ENCODE measurements around the gene CNTNAP2. TPM values are rescaled to one million over a fixed set of nuclear protein-coding genes. Genes with fewer than 3 reads are reported as not detected.

The CNTNAP2 gene
- total RNA-seq, 2 donors from 2014 or later: not detected

GRCh38 chr7:147012666-147013065, 896.1 kb downstream of the CNTNAP2 start:
- no peaks in the 10 kb centered on the region for H3K36me3 Mint-ChIP-seq (ENCODE audit: low read depth)
- no peaks in the 10 kb centered on the region for H3K4me1 Mint-ChIP-seq
- H3K27me3 Mint-ChIP-seq: no peaks in the 10 kb centered on the region
- H3K4me3 Mint-ChIP-seq: no peak overlapping the region
- no peak overlapping the region for H3K27ac Mint-ChIP-seq
- peaks cover 4% of the 10 kb centered on the region for H3K9me3 Mint-ChIP-seq
- ATAC-seq (replicated peaks): no peak

- no peaks in the 10 kb centered on the region for H3K27me3 Mint-ChIP-seq
- ATAC-seq (replicated peaks): no peak
- peaks cover 4% of the 10 kb centered on the region for H3K9me3 Mint-ChIP-seq
- no peak overlapping the region for H3K4me3 Mint-ChIP-seq
- no peaks in the 10 kb centered on the region for H3K36me3 Mint-ChIP-seq (ENCODE audit: low read depth)
- no peaks in the 10 kb centered on the region for H3K4me1 Mint-ChIP-seq
- H3K27ac Mint-ChIP-seq: no peak overlapping the region
These were observed 897.2 kb downstream of the CNTNAP2 start for GRCh38 chr7:147013825-147014224.

GRCh38 chr7:147014286-147014955, 897.8 kb downstream of the CNTNAP2 start:
- Mint-ChIP-seq H3K27ac (no peak overlapping the region), H3K4me1 (no peaks in the 10 kb centered on the region), H3K9me3 (peaks cover 4% of the 10 kb centered on the region), H3K27me3 (no peaks in the 10 kb centered on the region), H3K4me3 (no peak overlapping the region), H3K36me3 (ENCODE audit: low read depth) (no peaks in the 10 kb centered on the region)
- no peak for ATAC-seq (replicated peaks)

DNA sequence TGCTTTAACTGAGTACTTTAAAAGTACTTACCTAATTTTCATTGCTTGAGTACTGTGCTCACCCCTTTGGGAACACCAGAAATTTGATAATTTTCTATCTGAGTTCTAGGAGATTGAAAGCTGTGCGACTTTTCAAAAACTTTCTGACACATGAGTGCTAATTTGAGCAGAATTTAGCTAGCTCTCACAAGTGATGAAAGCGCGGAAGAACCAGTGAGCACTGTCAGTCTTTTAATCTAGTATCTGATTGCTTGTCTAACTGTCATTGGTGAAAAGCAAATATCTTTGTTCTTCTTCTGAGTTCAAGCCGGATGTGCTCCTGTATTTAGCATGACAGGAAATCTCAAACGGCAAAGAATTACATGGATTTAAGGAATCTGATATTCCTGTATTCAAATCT, 899.4 kb downstream of the CNTNAP2 start:
- H3K9me3 Mint-ChIP-seq: peaks cover 4% of the 10 kb centered on the region
- no peaks in the 10 kb centered on the region for H3K27me3 Mint-ChIP-seq
- H3K27ac Mint-ChIP-seq: no peak overlapping the region
- H3K4me3 Mint-ChIP-seq: no peak overlapping the region
- no peak for ATAC-seq (replicated peaks)
- no peaks in the 10 kb centered on the region for H3K36me3 Mint-ChIP-seq (ENCODE audit: low read depth)
- no peaks in the 10 kb centered on the region for H3K4me1 Mint-ChIP-seq

GRCh38 chr7:147022056-147022455, 905.5 kb downstream of the CNTNAP2 start:
- Mint-ChIP-seq H3K4me1 (no peaks in the 10 kb centered on the region), H3K9me3 (peaks cover 4% of the 10 kb centered on the region), H3K4me3 (no peak overlapping the region), H3K36me3 (ENCODE audit: low read depth) (no peaks in the 10 kb centered on the region), H3K27me3 (no peaks in the 10 kb centered on the region), H3K27ac (no peak overlapping the region)
- ATAC-seq (replicated peaks): no peak

- no peaks in the 10 kb centered on the region for H3K36me3 Mint-ChIP-seq (ENCODE audit: low read depth)
- H3K4me3 Mint-ChIP-seq: no peak overlapping the region
- no peaks in the 10 kb centered on the region for H3K4me1 Mint-ChIP-seq
- no peak for ATAC-seq (replicated peaks)
- H3K27me3 Mint-ChIP-seq: no peaks in the 10 kb centered on the region
- H3K9me3 Mint-ChIP-seq: peaks cover 13% of the 10 kb centered on the region
- no peak overlapping the region for H3K27ac Mint-ChIP-seq
These were observed 906.8 kb downstream of the CNTNAP2 start for GRCh38 chr7:147023440-147023839.

GRCh38 chr7:147029953-147030352, 913.4 kb downstream of the CNTNAP2 start:
- Mint-ChIP-seq H3K9me3 (peaks cover 16% of the 10 kb centered on the region), H3K27me3 (no peaks in the 10 kb centered on the region), H3K27ac (no peak overlapping the region), H3K36me3 (ENCODE audit: low read depth) (no peaks in the 10 kb centered on the region), H3K4me1 (no peaks in the 10 kb centered on the region), H3K4me3 (no peak overlapping the region)
- no peak for ATAC-seq (replicated peaks)

GRCh38 chr7:147033641-147034040, 917.0 kb downstream of the CNTNAP2 start:
- Mint-ChIP-seq H3K36me3 (ENCODE audit: low read depth) (no peaks in the 10 kb centered on the region), H3K27ac (no peak overlapping the region), H3K27me3 (no peaks in the 10 kb centered on the region), H3K4me1 (no peaks in the 10 kb centered on the region), H3K9me3 (peaks cover 10% of the 10 kb centered on the region), H3K4me3 (no peak overlapping the region)
- no peak for ATAC-seq (replicated peaks)

DNA sequence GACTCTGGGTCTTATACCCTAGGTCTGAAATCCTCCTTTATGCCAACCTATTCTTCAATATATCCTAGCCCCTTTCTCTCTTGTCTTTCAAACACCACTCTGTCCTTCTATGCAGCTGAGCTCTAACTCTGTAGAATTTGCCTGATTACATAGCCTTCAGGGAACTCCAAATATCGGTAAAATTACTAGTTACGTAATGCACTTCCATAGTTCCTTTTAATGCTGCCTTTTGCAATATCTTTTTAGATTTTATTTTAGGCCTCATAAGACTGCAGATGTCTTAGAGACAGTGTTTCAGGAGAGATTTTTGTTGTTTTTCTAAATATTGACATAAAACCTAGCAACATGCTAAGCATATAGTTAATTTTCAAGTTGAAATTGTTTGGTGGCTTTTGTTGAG, 924.8 kb downstream of the CNTNAP2 start:
- Mint-ChIP-seq H3K36me3 (ENCODE audit: low read depth) (no peaks in the 10 kb centered on the region), H3K27me3 (no peaks in the 10 kb centered on the region), H3K4me1 (no peaks in the 10 kb centered on the region)

GRCh38 chr7:147044941-147045340, 928.3 kb downstream of the CNTNAP2 start:
- Mint-ChIP-seq H3K9me3 (peaks cover 8% of the 10 kb centered on the region), H3K27ac (no peak overlapping the region), H3K27me3 (no peaks in the 10 kb centered on the region), H3K4me1 (no peaks in the 10 kb centered on the region), H3K36me3 (ENCODE audit: low read depth) (no peaks in the 10 kb centered on the region), H3K4me3 (no peak overlapping the region)
- no peak for ATAC-seq (replicated peaks)

More for the DNA sequence above, 924.8 kb downstream of the CNTNAP2 start:
- H3K27ac Mint-ChIP-seq: no peak overlapping the region
- H3K9me3 Mint-ChIP-seq: peaks cover 14% of the 10 kb centered on the region
- H3K4me3 Mint-ChIP-seq: no peak overlapping the region
- ATAC-seq (replicated peaks): no peak

DNA sequence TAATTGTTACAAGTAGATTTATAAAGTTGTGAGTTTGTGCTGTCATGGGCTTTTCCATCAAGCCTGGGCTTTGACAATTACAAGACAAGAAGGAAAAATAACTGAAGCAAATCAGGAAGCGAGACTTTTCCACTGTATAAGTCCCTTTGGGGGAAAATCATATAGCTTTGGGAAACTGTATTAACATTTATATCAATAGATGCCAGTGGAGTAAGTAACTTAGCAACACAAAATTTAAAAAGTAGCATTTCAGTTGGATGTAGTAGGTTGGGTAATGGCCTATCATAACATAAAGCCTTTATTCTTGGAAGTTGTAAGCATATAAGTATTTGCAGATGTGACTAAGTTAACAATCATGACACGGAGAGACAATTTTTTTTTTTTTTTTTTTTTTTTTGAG, 931.1 kb downstream of the CNTNAP2 start:
- ATAC-seq (replicated peaks): no peak
- Mint-ChIP-seq H3K4me3 (no peak overlapping the region), H3K27ac (no peak overlapping the region), H3K4me1 (no peaks in the 10 kb centered on the region), H3K27me3 (no peaks in the 10 kb centered on the region), H3K36me3 (ENCODE audit: low read depth) (no peaks in the 10 kb centered on the region), H3K9me3 (peaks cover 7% of the 10 kb centered on the region)

- Mint-ChIP-seq H3K4me1 (no peaks in the 10 kb centered on the region), H3K4me3 (no peak overlapping the region), H3K36me3 (ENCODE audit: low read depth) (no peaks in the 10 kb centered on the region), H3K9me3 (peaks cover 7% of the 10 kb centered on the region), H3K27me3 (no peaks in the 10 kb centered on the region), H3K27ac (no peak overlapping the region)
- ATAC-seq (replicated peaks): no peak
These were observed 932.3 kb downstream of the CNTNAP2 start for GRCh38 chr7:147048864-147049263.

GRCh38 chr7:147052818-147053217, 936.2 kb downstream of the CNTNAP2 start:
- Mint-ChIP-seq H3K4me3 (no peak overlapping the region), H3K27ac (no peak overlapping the region), H3K9me3 (peaks cover 3% of the 10 kb centered on the region), H3K36me3 (ENCODE audit: low read depth) (no peaks in the 10 kb centered on the region), H3K4me1 (no peaks in the 10 kb centered on the region), H3K27me3 (no peaks in the 10 kb centered on the region)
- ATAC-seq (replicated peaks): no peak

DNA sequence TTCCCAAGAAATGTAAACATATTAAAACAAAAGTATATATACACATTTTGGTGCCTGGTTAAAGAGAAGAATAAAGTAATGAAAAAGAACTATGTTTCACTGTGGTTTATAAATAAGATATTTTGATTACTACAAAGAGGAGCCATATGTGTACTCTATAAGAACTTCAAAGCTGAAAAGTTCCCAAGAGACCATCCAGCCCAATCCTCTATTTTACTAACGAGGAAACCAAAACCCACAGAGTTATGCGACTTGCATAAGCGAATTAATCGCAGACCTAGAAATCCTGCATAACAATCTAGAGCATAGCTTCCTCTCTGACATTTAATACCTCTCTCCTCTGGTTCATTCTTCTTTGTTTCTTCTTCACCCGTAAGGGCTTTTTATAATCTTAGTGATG, 937.1 kb downstream of the CNTNAP2 start:
- Mint-ChIP-seq H3K4me1 (no peaks in the 10 kb centered on the region), H3K36me3 (ENCODE audit: low read depth) (no peaks in the 10 kb centered on the region), H3K27ac (no peak overlapping the region), H3K4me3 (no peak overlapping the region), H3K27me3 (no peaks in the 10 kb centered on the region), H3K9me3 (peaks cover 3% of the 10 kb centered on the region)
- no peak for ATAC-seq (replicated peaks)

- Mint-ChIP-seq H3K4me3 (no peak overlapping the region), H3K4me1 (no peaks in the 10 kb centered on the region), H3K36me3 (ENCODE audit: low read depth) (no peaks in the 10 kb centered on the region), H3K9me3 (no peaks in the 10 kb centered on the region), H3K27ac (no peak overlapping the region), H3K27me3 (no peaks in the 10 kb centered on the region)
- ATAC-seq (replicated peaks): no peak
These were observed 943.5 kb downstream of the CNTNAP2 start for GRCh38 chr7:147060070-147060469.

DNA sequence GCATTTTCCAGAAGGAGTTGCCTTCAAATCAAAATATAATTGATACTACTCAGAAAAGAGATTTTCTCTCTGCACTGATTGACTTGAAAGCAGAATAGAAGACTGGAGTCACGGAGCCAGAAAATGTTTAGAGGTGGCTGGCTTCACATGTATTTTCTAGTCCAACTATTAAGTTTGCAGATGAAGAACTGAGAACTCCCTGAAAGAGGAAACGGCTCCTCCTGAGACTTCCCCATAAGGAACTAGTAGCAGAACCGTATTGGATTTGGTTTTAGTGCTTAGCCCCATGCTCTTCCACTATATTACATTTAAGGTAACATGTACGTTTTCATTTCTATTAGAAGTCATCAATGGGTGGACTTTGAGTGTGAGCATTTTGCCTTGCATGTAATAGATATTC, 946.3 kb downstream of the CNTNAP2 start:
- ATAC-seq (replicated peaks): no peak
- Mint-ChIP-seq H3K27ac (no peak overlapping the region), H3K9me3 (peaks cover 4% of the 10 kb centered on the region), H3K4me1 (no peaks in the 10 kb centered on the region), H3K4me3 (no peak overlapping the region), H3K27me3 (no peaks in the 10 kb centered on the region), H3K36me3 (ENCODE audit: low read depth) (no peaks in the 10 kb centered on the region)

Measured in activated T-helper 17 cell treated with anti-CD3 and anti-CD28 coated beads, Interleukin-2, amount 50 U/mL, for 72 hours (primary cell).